Nephron (organoid): ENCODE results near the gene TTC16.

Experiments used
- H3K27ac Mint-ChIP-seq, 3 experiments: 2 replicates each; pipeline ENCODE4 v1.8.0; 2020; ENCODE audit warnings: mixed read lengths in 3 of 3, mild to moderate bottlenecking in 2 of 3, moderate library complexity in 1 of 3
- H3K27me3 Mint-ChIP-seq: 2 replicates; pipeline ENCODE4 v1.8.0; 2021; ENCODE audit warnings: low read depth, mild to moderate bottlenecking, moderate library complexity, mixed read lengths
- H3K36me3 Mint-ChIP-seq: 2 replicates; pipeline ENCODE4 v1.8.0; 2020; ENCODE audit warnings: low read depth, mixed read lengths
- H3K4me1 Mint-ChIP-seq: 2 replicates; pipeline ENCODE4 v1.8.0; 2020; ENCODE audit warnings: mixed read lengths
- H3K4me3 Mint-ChIP-seq, 3 experiments: 2 replicates each; pipeline ENCODE4 v1.8.0; 2020; ENCODE audit warnings: mild to moderate bottlenecking in 3 of 3, mixed read lengths in 3 of 3, moderate library complexity in 2 of 3
- H3K9me3 Mint-ChIP-seq: 2 replicates; pipeline ENCODE4 v1.8.0; 2020; ENCODE audit warnings: mixed read lengths
- CTCF ChIP-seq, 3 experiments: fragments of 200-600 bp; sonication (generic); IDR thresholded peaks; one replicate each; pipeline ENCODE4 v1.5.0; 2021; ENCODE audit warnings: antibody characterized with exemption in 3 of 3; ENCODE audit not compliant: unreplicated experiment in 3 of 3

TTC16 gene

DNA sequence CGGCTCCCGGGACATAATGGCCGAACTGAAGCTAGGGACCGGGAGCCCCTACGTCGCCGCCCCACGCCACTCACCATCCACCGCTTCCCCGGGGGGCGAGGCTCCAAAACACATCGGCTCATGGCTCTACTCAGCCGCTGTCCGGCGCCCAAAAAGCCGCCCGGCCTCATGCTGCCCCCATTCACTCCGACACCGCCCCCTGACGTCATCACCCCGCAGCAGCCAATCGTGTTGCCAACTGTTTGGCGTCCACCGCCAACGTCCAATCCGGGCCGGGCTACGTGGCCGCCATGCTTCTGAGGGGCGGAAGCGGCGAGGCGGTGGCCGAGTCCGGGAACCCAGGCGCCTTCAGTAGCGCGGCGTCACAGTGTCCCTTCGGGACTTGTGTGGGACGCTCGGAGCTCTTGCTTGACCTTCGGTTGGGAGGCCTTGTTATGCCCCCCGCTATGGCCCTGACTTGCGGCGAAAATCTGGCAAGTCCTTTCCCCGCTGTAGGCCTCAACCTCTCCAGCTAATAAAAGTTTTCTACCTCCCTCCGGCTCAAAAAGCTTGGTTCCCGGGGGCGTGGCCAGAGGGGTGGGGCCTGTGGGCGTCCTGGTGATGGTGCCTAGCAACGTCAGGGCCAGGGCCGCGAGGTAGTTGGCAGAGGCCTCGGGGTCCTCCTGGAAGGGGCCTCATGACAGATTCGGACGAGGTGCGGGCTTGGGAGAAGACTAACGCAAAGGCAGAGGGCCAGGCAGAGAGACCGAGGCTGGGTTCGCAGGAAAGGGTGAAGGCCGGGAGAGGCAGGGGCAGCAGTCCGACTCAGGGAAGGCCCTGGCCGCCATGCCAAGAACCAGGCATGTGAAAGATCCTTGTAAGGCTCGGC lies at the start of gene TTC16, which contains the start of gene PTRH1:
TTC16 (plus strand) TSS at position 610 of the 868 bp plus-strand sequence; CDS start at position 677, 67 bp downstream.
PTRH1 (minus strand) TSS at position 194 of the 868 bp plus-strand sequence; CDS start at position 170, 24 bp downstream.
- Mint-ChIP-seq H3K36me3 (no peaks in the 10 kb centered on the region), H3K4me1 (peaks cover 15% of the 10 kb centered on the region), H3K4me3 (peak within 1 kb of the TSS; percentile 91 to 93 (median 92)), H3K27ac (peak within 1 kb of the TSS; percentile 87 to 92 (median 91)), H3K9me3 (no peaks in the 10 kb centered on the region), H3K27me3 (peaks cover 1% of the 10 kb centered on the region)
- no peak for TF ChIP-seq CTCF (IDR thresholded peaks at IDR 0.05; ENCODE audit: unreplicated experiment in 3 of 3)

- peaks cover 42% of the 10 kb centered on the region for H3K36me3 Mint-ChIP-seq
- H3K4me1 Mint-ChIP-seq, result peaks cover 38% of the 10 kb centered on the region
- peak overlapping the region; percentile 26 to 45 (median 31) for H3K27ac Mint-ChIP-seq
- H3K9me3 Mint-ChIP-seq, result no peaks in the 10 kb centered on the region
- no peaks in the 10 kb centered on the region for H3K27me3 Mint-ChIP-seq
- no peak overlapping the region for H3K4me3 Mint-ChIP-seq
- TF ChIP-seq CTCF (IDR thresholded peaks at IDR 0.05; ENCODE audit: unreplicated experiment in 3 of 3), result no peak
Observed at GRCh38 chr9:127667127-127667844, 48.6 kb upstream of the TTC16 start.

GRCh38 chr9:127667906-127668305 lies 48.0 kb upstream of the TTC16 start:
- Mint-ChIP-seq H3K27ac (peak overlapping the region; percentile 26 to 45 (median 31)), H3K4me3 (no peak overlapping the region), H3K4me1 (peaks cover 32% of the 10 kb centered on the region), H3K9me3 (no peaks in the 10 kb centered on the region), H3K36me3 (peaks cover 41% of the 10 kb centered on the region), H3K27me3 (no peaks in the 10 kb centered on the region)
- no peak for TF ChIP-seq CTCF (IDR thresholded peaks at IDR 0.05; ENCODE audit: unreplicated experiment in 3 of 3)

GRCh38 chr9:127673234-127673633 lies 42.6 kb upstream of the TTC16 start:
- Mint-ChIP-seq H3K4me3 (no peak overlapping the region), H3K4me1 (no peaks in the 10 kb centered on the region), H3K9me3 (no peaks in the 10 kb centered on the region), H3K27ac (no peak overlapping the region), H3K36me3 (peaks cover 36% of the 10 kb centered on the region), H3K27me3 (no peaks in the 10 kb centered on the region)
- no peak for TF ChIP-seq CTCF (IDR thresholded peaks at IDR 0.05; ENCODE audit: unreplicated experiment in 3 of 3)

GRCh38 chr9:127676638-127677037 lies 39.2 kb upstream of the TTC16 start:
- peaks cover 5% of the 10 kb centered on the region for H3K4me1 Mint-ChIP-seq
- peaks cover 46% of the 10 kb centered on the region for H3K36me3 Mint-ChIP-seq
- no peak overlapping the region for H3K4me3 Mint-ChIP-seq
- no peak overlapping the region for H3K27ac Mint-ChIP-seq
- no peak for TF ChIP-seq CTCF (IDR thresholded peaks at IDR 0.05; ENCODE audit: unreplicated experiment in 3 of 3)
- no peaks in the 10 kb centered on the region for H3K9me3 Mint-ChIP-seq
- no peaks in the 10 kb centered on the region for H3K27me3 Mint-ChIP-seq
